ENCODE measurements around the gene BBS1.

BBS1 gene

DNA sequence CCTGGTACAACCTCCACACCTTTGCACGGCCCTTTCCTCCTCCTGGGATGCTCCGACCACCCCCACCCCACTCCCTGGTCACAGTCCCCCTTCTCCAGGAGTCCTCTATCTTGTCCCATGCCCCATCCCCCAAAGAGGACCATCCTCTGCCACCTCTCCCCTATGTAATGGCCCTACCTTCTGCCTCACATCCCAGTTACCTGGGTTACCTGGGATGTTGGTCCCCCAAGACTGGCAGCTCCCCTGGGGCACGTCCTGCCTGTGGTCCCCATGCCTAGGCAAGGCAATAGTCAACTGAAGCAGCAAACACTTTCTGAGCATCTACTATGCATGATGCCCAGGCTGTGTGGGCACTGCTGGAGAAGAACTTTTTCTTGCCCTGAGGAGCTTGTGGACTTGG, 45.0 kb downstream of the BBS1 start:
- no peak for DNase-seq

GRCh38 chr11:66556086-66556485, 45.7 kb downstream of the BBS1 start:
- no peak for DNase-seq

GRCh38 chr11:66557733-66558326, 47.4 kb downstream of the BBS1 start:
- DNase-seq, result no peak

GRCh38 chr11:66559142-66559865, 48.9 kb downstream of the BBS1 start:
- peak in 1 of 3 donors; percentile 26 for DNase-seq

GRCh38 chr11:66559866-66560676, 49.6 kb downstream of the BBS1 start:
- DNase-seq, result no peak

GRCh38 chr11:66561178-66561974, 50.9 kb downstream of the BBS1 start:
- DNase-seq, result no peak

GRCh38 chr11:66561975-66562248, 51.5 kb downstream of the BBS1 start:
- no peak for DNase-seq

GRCh38 chr11:66562275-66562674, 51.8 kb downstream of the BBS1 start:
- no peak for DNase-seq

DNA sequence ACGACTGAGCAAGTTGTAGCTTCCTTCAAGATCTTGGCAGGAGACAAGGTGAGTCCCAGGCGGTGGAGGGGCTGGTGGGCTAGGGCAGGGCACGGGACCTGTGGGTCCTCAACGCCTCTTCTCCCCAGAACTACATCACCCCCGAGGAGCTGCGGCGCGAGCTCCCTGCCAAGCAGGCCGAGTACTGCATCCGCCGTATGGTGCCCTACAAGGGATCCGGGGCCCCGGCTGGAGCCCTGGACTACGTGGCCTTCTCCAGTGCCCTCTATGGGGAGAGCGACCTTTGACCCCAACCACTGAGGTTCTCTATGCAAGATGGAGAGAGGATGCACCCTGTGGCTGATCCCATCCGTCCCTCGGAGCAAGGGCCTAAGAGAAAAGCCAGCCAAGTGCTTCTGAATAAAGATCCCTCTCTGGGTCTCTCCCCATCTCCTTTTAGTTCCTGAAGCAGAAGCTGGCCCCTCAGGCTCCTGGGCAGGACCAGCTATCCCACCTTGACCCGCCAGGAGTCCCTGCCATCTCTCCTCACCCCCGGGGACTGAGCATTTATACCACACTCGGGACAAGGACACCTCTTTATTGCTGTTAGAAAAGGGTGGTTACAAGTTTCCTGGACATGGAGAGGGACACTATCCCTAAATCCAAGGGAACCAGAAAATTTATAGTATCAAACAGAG, 52.6 kb downstream of the BBS1 start:
- no peak for DNase-seq

- no peak for DNase-seq
These were observed 53.4 kb downstream of the BBS1 start for GRCh38 chr11:66563832-66564231.

DNA sequence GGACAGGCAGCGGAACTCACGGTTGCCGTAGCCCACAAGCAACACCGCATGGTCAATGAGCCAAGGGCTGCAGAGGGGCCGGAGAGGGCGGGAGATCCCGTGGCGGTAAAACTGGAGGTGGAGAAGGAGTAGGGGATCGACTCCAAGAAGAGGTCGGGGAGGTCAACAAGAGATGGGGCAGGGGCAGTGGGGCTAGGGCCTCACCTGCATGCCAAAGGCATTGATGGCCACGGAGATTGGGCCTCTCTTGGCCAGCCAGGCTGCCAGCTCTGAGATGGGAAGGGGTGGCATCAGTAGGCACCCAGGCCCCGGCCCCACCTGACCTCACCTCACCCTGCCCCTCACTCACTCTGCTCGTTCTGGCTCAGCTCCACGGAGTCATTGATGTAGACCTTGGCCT, 54.1 kb downstream of the BBS1 start:
- no peak for DNase-seq

- DNase-seq, result no peak
These were observed 54.5 kb downstream of the BBS1 start for GRCh38 chr11:66564984-66565383.

DNA sequence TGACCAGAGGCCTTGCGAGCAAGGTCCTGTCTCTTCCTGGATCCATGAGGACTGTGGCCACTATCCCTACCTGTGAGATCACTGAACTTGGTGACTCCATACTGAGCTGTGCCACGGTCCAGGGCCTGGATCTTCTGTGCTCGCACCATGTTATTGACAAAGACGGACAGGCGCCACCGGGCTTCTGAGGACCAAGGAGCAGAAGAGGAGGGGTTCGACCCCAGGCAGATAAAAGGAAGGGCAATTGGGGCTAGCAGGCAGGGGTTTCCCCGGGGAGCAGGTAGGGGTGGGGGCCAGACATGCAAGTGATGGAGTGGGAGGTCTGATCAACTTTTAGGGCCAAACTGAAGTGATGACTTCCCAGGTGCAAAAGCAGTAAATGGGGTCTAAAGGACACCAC, 55.8 kb downstream of the BBS1 start:
- DNase-seq, result no peak

GRCh38 chr11:66567787-66568123, 57.3 kb downstream of the BBS1 start:
- no peak for DNase-seq

DNA sequence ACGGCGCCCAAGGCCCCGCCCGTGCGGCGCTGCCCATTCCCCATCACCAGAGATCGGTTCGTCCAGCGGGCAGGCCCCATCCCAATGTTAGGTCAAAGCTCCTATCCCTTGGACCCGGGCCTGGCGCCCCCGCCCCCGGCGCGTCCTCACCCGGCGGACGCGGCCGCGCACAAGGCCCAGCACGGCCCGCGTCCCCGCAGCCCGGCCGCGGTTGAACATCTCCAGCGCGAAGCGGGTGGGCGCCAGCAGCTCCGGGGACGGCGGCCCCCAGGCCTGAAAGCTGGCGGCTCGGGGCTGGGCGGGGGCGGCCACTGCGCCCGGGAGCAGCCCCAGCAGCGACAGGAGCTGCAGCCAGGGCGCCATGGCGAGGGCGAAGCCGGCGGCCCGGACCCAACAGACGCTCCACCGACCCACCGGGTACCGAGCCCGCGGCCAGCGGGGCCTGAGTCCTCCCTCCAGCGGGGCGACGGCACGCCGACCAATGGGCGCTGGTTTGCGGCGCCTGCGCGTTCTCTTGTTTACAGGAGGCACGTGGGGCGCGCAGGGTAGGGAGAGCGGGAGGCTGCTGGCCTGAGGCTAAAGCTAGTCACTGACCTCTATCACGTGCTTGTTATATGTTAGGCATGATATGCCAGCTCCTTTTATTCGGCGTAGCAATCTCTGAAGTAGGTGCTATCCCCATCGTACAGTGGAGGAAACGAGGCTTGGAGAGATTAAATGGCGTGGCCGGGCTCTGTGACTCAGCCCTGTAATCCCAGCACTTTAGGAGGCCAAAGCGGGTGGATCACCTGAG, 57.9 kb downstream of the BBS1 start, which contains the start of gene CTSF:
Gene CTSF, minus strand, starts transcription at position 483 of the 793 bp plus-strand sequence. Its CDS starts 120 bp downstream, at position 363.
- peak; percentile 83 to 92 (median 89) for DNase-seq

DNA sequence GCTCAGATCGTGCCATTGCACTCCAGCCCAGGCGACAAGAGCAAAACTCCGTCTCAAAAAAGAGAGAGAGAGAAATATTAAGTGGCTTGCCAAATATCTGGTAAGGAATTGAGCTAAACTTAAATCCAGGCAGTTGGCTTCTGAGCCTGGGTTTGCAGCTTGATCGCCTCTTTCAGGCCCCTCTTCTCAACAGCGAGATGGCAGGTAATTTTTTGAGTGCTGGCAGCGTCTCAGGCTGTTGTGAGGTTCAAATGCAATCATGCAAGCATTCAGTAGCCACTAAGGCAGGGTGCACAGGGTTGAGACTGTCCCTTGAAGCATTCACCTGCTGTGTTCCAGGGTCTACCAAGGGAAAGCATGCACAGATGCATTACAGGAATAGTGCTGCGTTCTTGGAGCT, 58.6 kb downstream of the BBS1 start:
- no peak for DNase-seq

DNA sequence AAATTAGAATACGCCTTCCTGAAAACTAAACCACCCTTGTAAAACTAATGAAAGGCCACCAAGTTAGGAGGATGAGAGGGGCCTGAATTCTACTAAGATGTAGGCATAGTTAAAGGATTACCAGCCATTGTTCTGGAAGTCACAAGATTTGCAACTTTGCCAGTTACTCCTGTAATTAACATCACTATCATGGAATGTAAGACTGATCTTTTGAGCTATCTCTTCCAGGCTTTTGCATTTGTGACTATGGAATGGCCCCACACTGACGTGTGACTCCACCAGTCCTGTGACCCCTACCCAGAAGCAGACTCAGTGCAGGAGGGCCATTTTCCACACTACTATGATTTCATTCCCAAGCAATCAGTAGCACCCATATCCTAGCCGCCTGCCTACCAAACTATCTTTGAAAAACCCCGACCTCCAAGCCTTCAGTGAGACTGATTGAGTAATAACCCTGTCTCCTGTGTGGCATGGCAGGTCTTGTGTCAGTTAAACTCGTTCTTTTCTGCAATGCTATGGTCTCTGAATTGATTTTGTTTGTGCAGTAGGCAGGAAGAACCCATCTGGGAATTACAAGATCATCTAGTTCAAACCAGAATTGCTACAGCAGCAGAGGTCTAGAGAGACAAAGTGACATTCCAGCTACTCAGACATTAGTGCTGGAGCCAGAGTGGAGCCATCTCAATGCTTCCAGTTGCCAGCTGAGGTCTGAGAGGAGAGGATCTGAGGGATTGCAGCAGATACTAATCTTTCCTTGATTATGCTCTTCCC, 59.8 kb downstream of the BBS1 start:
- DNase-seq, result no peak

DNA sequence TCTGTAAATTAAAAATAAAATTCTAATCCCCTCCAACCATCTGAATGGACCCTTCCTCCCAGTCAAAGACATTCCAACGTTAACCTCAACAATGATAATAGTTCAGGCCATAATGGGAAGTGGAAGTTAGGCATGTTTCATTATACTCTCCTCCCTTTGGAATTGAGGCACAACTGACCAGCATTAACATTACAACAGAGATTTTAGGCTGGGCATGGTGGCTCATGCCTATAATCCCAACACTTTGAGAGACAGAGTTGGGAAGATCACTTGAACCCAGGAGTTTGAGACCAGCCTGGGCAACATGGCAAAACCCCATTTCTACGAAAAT, 60.4 kb downstream of the BBS1 start:
- no peak for DNase-seq

DNA sequence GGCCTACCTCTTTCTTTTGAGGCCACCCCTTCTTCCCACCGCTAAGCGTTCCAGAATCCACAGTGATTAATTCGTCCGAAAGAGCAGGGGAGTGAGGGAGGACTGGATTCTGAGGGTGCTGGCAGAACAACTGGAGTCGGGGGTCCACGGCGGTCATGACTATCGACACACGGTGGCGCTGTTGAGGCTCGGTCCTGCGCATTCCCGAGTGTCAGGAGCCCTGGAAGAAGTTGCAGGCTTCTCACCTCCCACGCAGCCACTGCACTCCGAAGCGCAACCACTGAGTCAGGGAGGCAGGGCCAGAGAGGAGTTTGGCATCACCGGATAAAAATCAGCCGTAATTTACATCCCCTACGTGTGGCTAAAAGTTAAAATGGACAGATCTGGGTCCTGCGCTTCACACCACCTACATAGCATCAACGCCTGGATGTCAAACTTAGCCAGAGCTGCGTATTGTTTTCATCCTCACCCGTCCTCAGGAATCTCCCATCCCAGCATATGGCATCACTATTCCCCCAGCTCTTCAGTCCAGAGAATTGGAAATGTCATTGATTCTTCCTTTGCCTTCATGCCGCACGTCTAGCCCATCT, 68.7 kb downstream of the BBS1 start:
- peak; percentile 91 to 95 (median 94) for DNase-seq

GRCh38 chr11:66580803-66581202, 70.4 kb downstream of the BBS1 start:
- DNase-seq, result peak; percentile 77 to 85 (median 82)

DNA sequence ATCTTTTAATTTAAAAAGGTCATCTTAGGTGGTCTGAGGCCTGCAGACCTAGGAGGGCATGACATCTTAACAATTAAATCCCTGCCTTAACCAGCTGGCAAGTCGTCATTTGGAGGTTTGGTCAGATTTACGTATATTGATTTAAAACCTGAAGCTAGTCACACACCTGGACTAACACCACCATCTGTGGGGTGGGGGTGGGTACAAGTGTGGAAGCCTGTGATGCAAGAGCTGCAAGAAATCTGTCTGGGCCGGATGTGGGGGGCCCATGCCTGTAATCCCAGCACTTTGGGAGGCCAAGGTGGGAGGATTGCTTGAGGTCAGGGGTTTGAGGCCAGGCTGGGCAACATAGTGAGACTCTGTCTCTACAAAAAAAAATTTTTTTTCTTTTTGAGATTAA, 70.8 kb downstream of the BBS1 start:
- DNase-seq, result no peak
